A172 (cell line): ENCODE measurements around the gene OPRL1. TPM values are rescaled to one million over a fixed set of nuclear protein-coding genes. Genes with fewer than 3 reads are reported as not detected.

ENCODE experiments used
- DNase-seq: peaks from one replicate; pipeline ENCODE4 v3.0.0-alpha.2; 2015; ENCODE audit warnings: low spot score
- total RNA-seq: library from RNA; depleted of rRNA; stranded (reverse); fragments of >200 nt; shearing (Covaris generic); gene quantifications from 2 replicates; pipeline ENCODE4 v1.2.3, GENCODE V29; 2014

The OPRL1 gene
- total RNA-seq, 1 experiment from 2014 or later = 1.2 TPM

GRCh38 chr20:64071341-64072332 lies 8.2 kb upstream of the OPRL1 start:
- no peak for DNase-seq

- DNase-seq = no peak
Observed at GRCh38 chr20:64072498-64073063, 7.3 kb upstream of the OPRL1 start.

DNA sequence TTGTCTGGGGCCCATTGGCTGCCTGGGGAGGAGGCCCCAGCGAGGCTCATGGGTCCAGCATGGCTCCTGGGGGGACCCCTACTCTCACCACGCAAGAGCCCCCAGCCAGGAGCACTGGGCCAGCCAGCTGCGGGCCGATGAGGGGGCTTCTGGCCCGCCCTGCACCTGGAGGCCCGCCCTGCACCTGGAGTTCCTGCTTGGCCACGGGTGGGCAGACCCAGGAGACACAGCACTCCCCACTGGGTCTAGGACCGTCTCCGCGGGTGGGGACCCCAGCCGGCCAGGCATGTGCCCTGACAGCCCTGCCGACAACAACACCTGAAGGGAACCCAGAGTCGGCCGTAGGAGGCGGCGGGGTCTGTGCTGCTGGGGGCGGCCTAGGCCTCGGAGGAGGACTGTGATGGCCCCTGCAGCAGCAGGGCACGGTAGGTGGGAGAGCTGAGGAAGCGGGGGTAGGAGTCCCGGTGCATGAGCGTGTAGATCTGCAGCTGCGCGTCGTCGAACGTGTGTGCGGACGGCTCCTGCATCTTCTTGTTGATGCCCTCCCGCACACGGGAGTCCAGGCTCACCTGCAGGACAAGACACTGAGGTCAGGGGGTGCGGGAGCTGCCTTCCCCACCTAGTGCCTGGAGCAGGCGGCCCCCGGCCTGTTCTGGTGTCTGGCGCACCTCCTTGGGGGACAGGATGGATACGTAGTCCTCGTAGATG lies 6.3 kb upstream of the OPRL1 start:
- DNase-seq = no peak

- no peak for DNase-seq
Observed at GRCh38 chr20:64074184-64074789, 5.6 kb upstream of the OPRL1 start.

- no peak for DNase-seq
Observed at GRCh38 chr20:64074963-64075362, 4.9 kb upstream of the OPRL1 start.

DNA sequence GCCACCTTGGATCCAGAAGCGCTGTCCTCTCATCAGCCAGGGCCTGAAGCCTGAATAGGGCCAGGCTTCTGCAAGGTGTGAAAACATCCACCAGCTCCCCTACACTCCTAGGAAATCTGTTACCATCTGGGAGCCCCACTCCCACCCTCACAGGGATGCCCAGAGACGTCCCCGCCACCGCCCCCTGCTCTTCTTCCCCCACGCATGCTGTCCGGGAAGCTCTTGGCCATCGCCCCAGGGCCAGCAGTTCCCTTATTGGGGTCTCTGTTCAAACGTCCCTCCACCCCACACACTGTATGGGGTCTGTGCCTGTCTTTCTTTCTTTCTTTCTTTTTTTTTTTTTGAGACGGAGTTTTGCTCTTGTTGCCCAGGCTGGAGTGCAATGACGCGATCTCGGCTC lies 4.3 kb upstream of the OPRL1 start:
- no peak for DNase-seq

- no peak for DNase-seq
Observed at GRCh38 chr20:64076061-64076997, 3.6 kb upstream of the OPRL1 start.

GRCh38 chr20:64077094-64077493 lies 2.8 kb upstream of the OPRL1 start:
- DNase-seq = no peak

DNA sequence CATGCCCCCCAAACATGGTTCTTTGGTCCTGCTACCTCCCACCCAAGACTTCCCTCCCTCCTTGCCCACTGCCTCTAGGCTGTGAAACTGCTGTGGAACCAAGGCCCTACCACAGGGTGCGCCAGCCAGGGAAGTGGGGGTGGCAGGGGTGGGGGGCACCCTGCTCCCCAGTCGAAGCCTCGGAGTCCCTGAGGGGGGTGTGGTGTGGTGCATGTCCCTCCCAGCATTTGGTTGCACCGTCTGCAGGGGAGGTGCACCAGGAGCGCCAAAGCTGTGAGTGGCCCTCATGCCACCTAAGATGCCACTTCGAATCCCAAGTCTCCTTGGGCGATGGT lies 2.4 kb upstream of the OPRL1 start:
- no peak for DNase-seq

GRCh38 chr20:64077876-64078551 lies 1.9 kb upstream of the OPRL1 start:
- DNase-seq = no peak

DNA sequence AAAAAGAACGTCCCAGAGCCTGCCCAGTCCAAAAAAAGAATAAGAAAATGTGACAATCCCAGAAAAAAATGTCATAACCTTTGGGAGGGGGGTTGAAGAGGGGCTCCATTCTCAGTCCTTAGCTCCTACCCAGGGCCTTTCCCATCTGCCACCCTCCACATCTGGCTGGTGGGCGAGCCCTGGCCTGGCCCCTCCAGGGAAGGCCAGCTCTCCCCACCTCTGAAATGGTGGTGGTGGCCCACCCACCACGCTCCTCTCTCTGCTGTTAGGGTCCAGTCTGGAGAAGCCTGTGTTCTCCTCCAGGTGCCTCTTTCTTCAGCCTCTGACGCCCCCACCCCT lies 979 bp upstream of the OPRL1 start:
- DNase-seq = no peak

DNA sequence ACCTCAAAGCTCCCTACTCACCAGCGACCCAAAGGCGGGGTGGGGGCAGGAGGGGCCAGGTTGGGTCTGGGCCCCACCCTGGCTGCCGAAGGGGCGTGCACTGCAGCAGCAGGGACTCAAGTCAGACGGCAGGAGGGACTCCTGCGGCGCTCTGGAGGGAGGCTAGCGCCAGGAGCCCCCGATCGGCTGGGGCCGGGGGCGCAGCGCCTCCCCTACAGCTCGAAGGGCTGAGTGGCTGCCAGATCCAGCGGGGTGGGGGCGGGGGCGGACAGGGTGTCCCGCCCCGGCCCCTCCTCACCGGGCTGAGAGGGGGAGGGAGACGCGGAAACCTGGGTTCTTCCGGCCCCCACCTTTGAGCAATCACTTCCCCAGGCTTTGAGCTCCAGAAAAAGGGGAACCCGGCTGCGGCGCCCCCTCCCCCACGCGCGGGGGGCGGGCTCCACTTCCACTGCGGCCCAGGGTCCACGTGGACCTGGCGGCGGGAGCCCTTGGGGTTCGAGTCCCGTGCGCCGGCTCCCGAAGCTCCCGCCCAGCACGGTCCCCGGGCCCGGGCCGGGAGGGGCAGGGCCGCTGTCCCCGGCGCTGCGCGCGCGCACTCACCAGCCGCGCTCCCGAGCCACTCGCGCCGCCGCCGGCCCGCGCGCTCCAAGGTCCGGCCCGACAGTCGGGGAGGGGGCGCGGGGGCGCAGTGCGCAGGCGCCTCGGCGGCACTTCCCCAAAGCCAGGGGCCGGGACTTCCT lies 439 bp upstream of the OPRL1 start, which contains the start of gene RGS19:
Gene RGS19, minus strand, starts transcription at position 246 of the 740 bp plus-strand sequence. CDS start 2,632 bp downstream, outside the sequence.
- DNase-seq = peak; percentile 32

- DNase-seq = no peak
Observed at GRCh38 chr20:64080813-64081623, 1.1 kb downstream of the OPRL1 start.

DNA sequence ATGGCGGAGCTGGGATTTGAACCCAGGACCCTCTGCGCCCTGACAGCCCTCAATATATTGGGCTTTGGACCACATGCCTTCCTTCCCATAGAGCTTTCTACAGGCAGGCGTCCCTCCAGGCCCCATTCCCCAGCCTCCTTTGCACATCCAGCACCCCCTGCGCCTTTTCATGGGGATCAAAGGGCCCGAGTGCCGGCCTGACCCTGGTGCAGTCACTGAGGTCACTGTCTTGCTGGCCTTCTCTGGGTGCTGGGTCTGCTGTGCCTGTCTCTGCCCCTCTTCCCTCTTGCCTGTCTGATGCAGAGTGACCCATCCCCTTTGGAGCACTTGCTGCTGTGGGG lies 1.7 kb downstream of the OPRL1 start:
- DNase-seq = no peak

DNA sequence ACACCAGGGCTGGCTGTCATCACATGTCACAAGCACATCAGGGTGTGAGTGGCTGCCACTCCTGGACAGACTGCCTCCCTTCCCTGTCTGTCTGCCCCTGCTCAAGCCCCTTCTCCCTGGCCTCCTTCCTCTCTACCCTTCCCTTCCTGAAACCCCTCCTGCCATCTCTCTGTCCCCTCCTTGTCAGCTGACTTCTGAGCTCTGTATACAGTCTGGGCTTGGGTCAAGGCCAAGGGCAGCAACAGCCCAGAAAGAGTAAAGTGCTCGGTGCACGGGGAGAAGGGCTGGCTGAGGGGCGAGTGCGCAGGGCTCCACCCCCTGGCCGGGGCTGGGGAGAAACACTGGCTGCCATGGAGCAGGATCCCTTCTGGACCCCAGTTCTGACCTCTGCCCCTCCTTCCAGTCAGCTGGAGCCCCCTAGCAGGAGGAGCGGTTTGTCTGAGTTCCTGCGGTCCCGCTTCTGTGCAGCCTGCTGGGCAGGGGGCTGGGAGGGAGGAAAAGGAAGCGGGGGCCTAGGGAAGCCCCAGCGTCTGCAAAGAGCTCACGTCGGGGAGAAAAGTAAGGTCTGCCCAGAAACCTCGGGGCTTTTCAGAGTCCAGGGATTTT lies 2.3 kb downstream of the OPRL1 start:
- no peak for DNase-seq

DNA sequence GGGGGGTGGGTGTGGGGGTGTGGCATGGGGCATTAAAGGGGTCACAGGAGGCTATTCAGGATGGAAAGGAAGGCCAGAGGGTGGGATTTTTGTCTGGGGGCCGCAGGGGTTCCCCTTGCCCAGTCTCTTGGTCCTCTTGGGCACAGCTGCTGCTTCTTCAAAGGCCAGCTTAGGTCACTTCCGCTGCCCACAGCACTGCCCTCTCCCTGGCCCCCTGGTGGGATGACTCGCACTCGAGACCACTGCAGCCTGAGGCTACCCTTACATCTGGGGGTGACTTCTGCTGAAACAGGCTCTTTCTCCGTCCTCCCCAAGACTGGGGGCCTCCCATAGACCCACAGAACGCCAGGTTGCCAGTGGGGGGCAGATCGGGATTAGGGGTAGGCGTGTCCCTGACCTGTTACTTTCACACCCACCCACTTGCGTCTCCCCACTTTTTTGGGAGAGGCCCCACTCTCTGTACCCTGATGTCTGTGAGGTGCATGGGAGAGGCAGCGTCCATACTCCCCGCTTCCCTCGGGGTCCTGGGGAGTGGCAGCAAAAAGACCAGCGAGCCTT lies 3.0 kb downstream of the OPRL1 start:
- no peak for DNase-seq

GRCh38 chr20:64083378-64083803 lies 3.5 kb downstream of the OPRL1 start:
- DNase-seq = peak; percentile 57
